Measurements from ENCODE around the gene ALDH1A3. TPM values are rescaled to one million over a fixed set of nuclear protein-coding genes. Genes with fewer than 3 reads are reported as not detected.

The ALDH1A3 gene
- total RNA-seq, 1 experiment from 2014 or later, result 983 TPM

GRCh38 chr15:100918034-100918689 lies 38.5 kb downstream of the ALDH1A3 start:
- TF ChIP-seq CTCF (IDR thresholded peaks at IDR 0.05; ENCODE audit: unreplicated experiment), result peak; percentile 96
- intact Hi-C loops (cut with micrococcal nuclease; ENCODE audit: unreplicated experiment), result loop anchor here (1.0 to 2.0 kb wide), 2 partner anchors 89 to 289 kb away; no protein-coding TSS in a partner anchor
- H3K4me1 Mint-ChIP-seq (ENCODE audit: low read depth, unreplicated experiment), result peaks cover 41% of the 10 kb centered on the region
- H3K27me3 Mint-ChIP-seq (ENCODE audit: unreplicated experiment), result no peaks in the 10 kb centered on the region
- DNase-seq, result peak; percentile 95
- BruUV-seq (replicated peaks), result no TSS peak
- peak overlapping the region; percentile 82 for H3K4me3 Mint-ChIP-seq (ENCODE audit: low read depth, unreplicated experiment)
- H3K36me3 Mint-ChIP-seq (ENCODE audit: insufficient read depth, unreplicated experiment), result peaks cover 88% of the 10 kb centered on the region
- peak overlapping the region; percentile 82 for H3K27ac Mint-ChIP-seq (ENCODE audit: unreplicated experiment)
- H3K9me3 Mint-ChIP-seq (ENCODE audit: low read depth, unreplicated experiment), result no peaks in the 10 kb centered on the region
- CTCF ChIA-PET, result interaction anchor here (0.6 to 5.8 kb wide), 11 partner anchors 11 to 358 kb away, joined by 3 to 93 read pairs (median 4); partner anchors contain the start of gene ALDH1A3

DNA sequence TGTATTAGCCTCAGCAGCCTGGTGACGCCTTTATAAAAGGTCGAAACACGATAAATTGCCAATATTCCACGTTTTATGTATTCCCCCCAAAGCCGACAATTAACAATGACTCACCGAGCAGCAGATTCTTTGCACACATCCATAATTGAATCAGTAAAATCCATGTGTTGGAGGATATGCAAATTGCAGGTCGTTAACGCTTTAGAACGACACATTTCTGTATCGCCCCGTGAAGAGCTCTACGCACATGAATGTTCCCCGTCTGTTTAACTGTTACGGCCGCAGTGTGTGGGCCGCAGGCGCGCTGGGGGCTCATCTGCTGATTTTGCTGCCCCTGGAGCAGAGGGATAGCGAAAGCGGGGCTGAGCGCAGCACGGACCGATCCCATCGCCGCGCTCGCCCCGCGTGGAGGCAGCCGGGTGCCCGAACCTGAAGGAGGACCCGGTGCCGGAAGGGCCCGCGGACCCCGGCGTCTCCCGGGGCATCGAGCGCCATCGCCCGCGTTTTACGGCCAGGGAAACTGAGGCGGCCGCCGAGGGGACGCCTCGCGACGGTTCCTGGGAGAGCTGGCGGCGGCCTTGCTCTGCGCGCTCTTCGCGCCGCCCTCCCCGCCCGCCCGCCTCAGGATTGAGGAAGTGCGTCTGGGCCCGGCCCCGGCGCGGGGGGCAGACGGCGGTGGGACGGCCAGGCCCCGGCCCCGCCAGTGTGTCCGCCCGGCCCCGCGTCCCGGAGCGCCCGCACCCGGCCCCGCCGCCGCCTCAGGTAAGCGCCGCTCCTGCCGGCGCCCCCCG lies 39.3 kb downstream of the ALDH1A3 start, which contains the start of gene LRRK1:
Gene LRRK1, plus strand, starts transcription at position 668 of the 791 bp plus-strand sequence. CDS start 5,276 bp downstream, outside the sequence.
- CTCF ChIA-PET, result interaction anchor here (0.6 to 5.8 kb wide), 7 partner anchors 11 to 198 kb away, joined by 3 to 93 read pairs (median 4); partner anchors contain the start of gene ALDH1A3
- Mint-ChIP-seq H3K27me3 (ENCODE audit: unreplicated experiment) (no peaks in the 10 kb centered on the region), H3K36me3 (ENCODE audit: insufficient read depth, unreplicated experiment) (peaks cover 80% of the 10 kb centered on the region), H3K4me1 (ENCODE audit: low read depth, unreplicated experiment) (peaks cover 34% of the 10 kb centered on the region), H3K27ac (ENCODE audit: unreplicated experiment) (peak within 1 kb of the TSS; percentile 82), H3K9me3 (ENCODE audit: low read depth, unreplicated experiment) (no peaks in the 10 kb centered on the region), H3K4me3 (ENCODE audit: low read depth, unreplicated experiment) (peak within 1 kb of the TSS; percentile 82)
- TF ChIP-seq CTCF (IDR thresholded peaks at IDR 0.05; ENCODE audit: unreplicated experiment), result no peak
- no TSS peak for BruUV-seq (replicated peaks)
- intact Hi-C loops (cut with micrococcal nuclease; ENCODE audit: unreplicated experiment), result loop anchor here (1.0 to 2.0 kb wide), 2 partner anchors 88 to 290 kb away; no protein-coding TSS in a partner anchor
- DNase-seq, result peak; percentile 72

DNA sequence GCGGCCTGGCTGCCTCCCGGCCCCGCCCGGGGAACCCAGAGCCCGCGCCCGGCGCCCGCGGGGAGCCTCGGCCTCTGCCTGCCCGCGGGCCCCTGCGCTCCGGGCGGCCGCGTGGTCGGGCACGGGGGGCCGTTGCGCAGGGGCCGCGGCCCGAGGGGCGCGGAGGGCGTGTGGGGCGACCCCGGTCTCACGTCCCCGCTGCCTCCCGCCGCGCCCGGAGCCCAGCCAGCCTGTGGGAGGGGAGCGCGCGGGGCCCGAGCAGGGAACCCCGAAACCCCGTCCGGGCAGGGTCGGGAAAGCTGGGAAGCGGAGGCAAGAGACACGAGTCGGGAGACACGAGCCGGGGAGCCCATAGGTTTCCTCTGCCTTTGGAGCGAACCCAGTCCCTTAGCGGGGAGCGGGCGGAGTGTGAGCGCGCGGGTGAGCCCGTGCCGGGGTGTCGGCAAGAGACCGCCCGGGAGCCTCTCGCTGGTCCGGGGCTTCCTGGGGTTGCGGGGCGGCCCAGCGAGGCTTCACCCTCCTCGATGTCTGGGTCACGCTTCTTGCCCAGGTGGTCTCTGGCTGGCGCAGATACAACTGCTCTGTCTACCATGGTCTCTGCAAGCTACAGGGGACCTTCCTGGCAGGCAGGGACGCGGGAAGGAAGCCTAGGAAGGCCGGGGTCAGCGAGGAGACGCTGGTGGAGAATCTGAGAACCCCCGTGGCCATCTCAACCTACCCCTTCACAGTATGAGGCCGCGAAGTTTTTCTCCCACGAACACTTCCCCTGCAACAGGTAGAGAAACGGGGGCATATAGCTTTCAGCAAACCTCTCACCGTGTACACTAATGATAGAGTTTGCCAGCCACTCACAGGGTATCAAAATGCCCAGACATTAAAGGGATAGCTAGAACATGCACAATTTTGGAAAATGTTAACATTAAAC lies 40.1 kb downstream of the ALDH1A3 start:
- no peak for TF ChIP-seq CTCF (IDR thresholded peaks at IDR 0.05; ENCODE audit: unreplicated experiment)
- CTCF ChIA-PET, result interaction anchor here (3.1 to 5.8 kb wide), 2 partner anchors 10 to 88 kb away, joined by 11 to 93 read pairs; no protein-coding TSS in a partner anchor
- peak overlapping the region; percentile 14 for H3K27ac Mint-ChIP-seq (ENCODE audit: unreplicated experiment)
- DNase-seq, result peak; percentile 59
- H3K36me3 Mint-ChIP-seq (ENCODE audit: insufficient read depth, unreplicated experiment), result peaks cover 79% of the 10 kb centered on the region
- no TSS peak for BruUV-seq (replicated peaks)
- H3K4me1 Mint-ChIP-seq (ENCODE audit: low read depth, unreplicated experiment), result peaks cover 26% of the 10 kb centered on the region
- peak overlapping the region; percentile 82 for H3K4me3 Mint-ChIP-seq (ENCODE audit: low read depth, unreplicated experiment)
- no peaks in the 10 kb centered on the region for H3K9me3 Mint-ChIP-seq (ENCODE audit: low read depth, unreplicated experiment)
- H3K27me3 Mint-ChIP-seq (ENCODE audit: unreplicated experiment), result no peaks in the 10 kb centered on the region
- intact Hi-C loops (cut with micrococcal nuclease; ENCODE audit: unreplicated experiment), result loop anchor here (2.0 to 10.0 kb wide), 2 partner anchors 291 to 335 kb away; partner anchors contain the start of gene CHSY1
